Endothelial cell (in vitro differentiated cells): Measurements from ENCODE around the gene OARD1. TPM values are rescaled to one million over a fixed set of nuclear protein-coding genes. Genes with fewer than 3 reads are reported as not detected.
"Not testable (repeated sequence)": the region's sequence is repeated elsewhere in the genome, so short reads cannot be mapped to it uniquely, and the experiment has no call there.

ENCODE experiments used
- DNase-seq: peaks from one replicate; pipeline ENCODE4 v3.0.0; 2021; ENCODE audit warnings: low spot score
- H3K27ac Mint-ChIP-seq: one replicate; pipeline ENCODE4 v1.8.0; 2021; ENCODE audit warnings: mixed read lengths, inconsistent platforms; ENCODE audit not compliant: unreplicated experiment
- H3K27me3 Mint-ChIP-seq: one replicate; pipeline ENCODE4 v1.8.0; 2021; ENCODE audit warnings: mild to moderate bottlenecking, moderate library complexity, mixed read lengths, inconsistent platforms; ENCODE audit not compliant: unreplicated experiment
- H3K36me3 Mint-ChIP-seq: one replicate; pipeline ENCODE4 v1.8.0; 2021; ENCODE audit warnings: mild to moderate bottlenecking, low read depth, mixed read lengths, inconsistent platforms; ENCODE audit not compliant: unreplicated experiment
- H3K4me1 Mint-ChIP-seq: one replicate; pipeline ENCODE4 v1.8.0; 2021; ENCODE audit warnings: mild to moderate bottlenecking, mixed read lengths, inconsistent platforms; ENCODE audit not compliant: unreplicated experiment
- H3K4me3 Mint-ChIP-seq: one replicate; pipeline ENCODE4 v1.8.0; 2021; ENCODE audit warnings: mild to moderate bottlenecking, mixed read lengths, inconsistent platforms; ENCODE audit not compliant: unreplicated experiment
- H3K9me3 Mint-ChIP-seq: one replicate; pipeline ENCODE4 v1.8.0; 2021; ENCODE audit warnings: mixed read lengths, inconsistent platforms; ENCODE audit not compliant: unreplicated experiment
- CTCF ChIP-seq: fragments of 200-600 bp; sonication (generic); IDR thresholded peaks from one replicate; pipeline ENCODE4 v1.5.0; 2021; ENCODE audit warnings: antibody characterized with exemption; ENCODE audit not compliant: unreplicated experiment
- total RNA-seq: library from RNA; stranded (reverse); fragmentation: NEBNext Ultra II Directional; extraction: Animal tissue kit (Norgen Biotek cat#: 25700); gene quantifications from one replicate; pipeline ENCODE4 v1.2.1, GENCODE V29; 2021; ENCODE audit not compliant: unreplicated experiment

The OARD1 gene
- total RNA-seq, 1 donor from 2014 or later, result 20.5 TPM

- no peak for DNase-seq
- H3K27ac Mint-ChIP-seq, result no peak overlapping the region
- H3K4me1 Mint-ChIP-seq, result peaks cover 4% of the 10 kb centered on the region
- TF ChIP-seq CTCF, result no peak
- peaks cover 2% of the 10 kb centered on the region for H3K27me3 Mint-ChIP-seq
- H3K9me3 Mint-ChIP-seq, result no peaks in the 10 kb centered on the region
- H3K4me3 Mint-ChIP-seq, result no peak overlapping the region
- peaks cover 4% of the 10 kb centered on the region for H3K36me3 Mint-ChIP-seq
Measured at GRCh38 chr6:41021832-41022231, 50.3 kb downstream of the OARD1 start.

- DNase-seq, result no peak
- H3K36me3 Mint-ChIP-seq, result peaks cover 4% of the 10 kb centered on the region
- no peaks in the 10 kb centered on the region for H3K4me1 Mint-ChIP-seq
- no peaks in the 10 kb centered on the region for H3K9me3 Mint-ChIP-seq
- no peak overlapping the region for H3K27ac Mint-ChIP-seq
- peaks cover 4% of the 10 kb centered on the region for H3K27me3 Mint-ChIP-seq
- no peak for TF ChIP-seq CTCF
- H3K4me3 Mint-ChIP-seq, result no peak overlapping the region
Measured at GRCh38 chr6:41017663-41018062, 54.5 kb downstream of the OARD1 start.

GRCh38 chr6:41015860-41016259, 56.3 kb downstream of the OARD1 start:
- not testable (repeated sequence) for H3K27me3 Mint-ChIP-seq, H3K4me1 Mint-ChIP-seq, H3K36me3 Mint-ChIP-seq, H3K27ac Mint-ChIP-seq, H3K9me3 Mint-ChIP-seq, DNase-seq, H3K4me3 Mint-ChIP-seq

GRCh38 chr6:41014780-41015179, 57.4 kb downstream of the OARD1 start:
- Mint-ChIP-seq H3K4me3 (no peak overlapping the region), H3K4me1 (no peaks in the 10 kb centered on the region), H3K36me3 (peaks cover 4% of the 10 kb centered on the region), H3K27me3 (peaks cover 4% of the 10 kb centered on the region), H3K27ac (no peak overlapping the region), H3K9me3 (no peaks in the 10 kb centered on the region)
- TF ChIP-seq CTCF, result no peak
- no peak for DNase-seq

Other genes with a start within 250 kb of the OARD1 start
- 0.59 TPM for gene UNC5CL, start 33.1 kb downstream of the OARD1 start, total RNA-seq
- not detected for gene TSPO2, start 29.9 kb downstream of the OARD1 start, total RNA-seq
- not detected for gene APOBEC2, start 19.2 kb downstream of the OARD1 start, total RNA-seq
- 39.7 TPM for gene NFYA, start 618 bp upstream of the OARD1 start, total RNA-seq
- 2.3 TPM for gene TREML1, start 82.0 kb upstream of the OARD1 start, total RNA-seq
- gene TREM2, start 90.8 kb upstream of the OARD1 start, total RNA-seq, result not detected
- 0.10 TPM for gene TREML2, start 128.8 kb upstream of the OARD1 start, total RNA-seq
- gene TREML4, start 156.0 kb upstream of the OARD1 start, total RNA-seq, result 0.15 TPM
- 0.38 TPM for gene TREM1, start 214.3 kb upstream of the OARD1 start, total RNA-seq